HEK293 (cell line): ENCODE measurements around the gene PBX3.

ENCODE experiments used
- CTCF ChIA-PET: fragments of 350-600 bp; formaldehyde crosslinking; extraction: SDS; loops from one replicate; lab custom pipeline; 2021; ENCODE audit warnings: antibody characterized with exemption; lab: Yijun Ruan, JAX
- POLR2A ChIA-PET: fragments of 300-600 bp; formaldehyde crosslinking; extraction: SDS; loops from one replicate; lab custom pipeline; 2020; ENCODE audit warnings: antibody characterized with exemption, inconsistent platforms; lab: Yijun Ruan, JAX
- H3K27ac ChIP-seq: fragments of 200-500 bp; sonication (Bioruptor generic); 2 replicates; pipeline ENCODE4 v1.5.1; 2014; ENCODE audit warnings: low read depth, low read length, control low read depth, inconsistent platforms; ENCODE audit errors: extremely low read depth
- H3K36me3 ChIP-seq, 2 experiments: fragments of 200-500 bp in 1 of 2; sonication (Bioruptor generic) in 1 of 2; 1 replicate in 1 of 2; 2 replicates in 1 of 2; pipeline ENCODE4 v1.5.1; 2014 to 2017; ENCODE audit warnings: inconsistent platforms in 2 of 2, low read length in 2 of 2; ENCODE audit not compliant: control insufficient read depth in 2 of 2, insufficient read depth in 1 of 2
- H3K4me1 ChIP-seq: fragments of 200-500 bp; sonication (Bioruptor generic); 2 replicates; pipeline ENCODE4 v1.5.1; 2014; ENCODE audit warnings: mild to moderate bottlenecking, low read length, inconsistent platforms; ENCODE audit not compliant: control insufficient read depth, insufficient read depth
- H3K4me3 ChIP-seq: 2 replicates; pipeline ENCODE4 v1.5.1; 2011; ENCODE audit warnings: low read depth, mild to moderate bottlenecking, control low read depth, low read length, moderate library complexity
- H3K9me3 ChIP-seq: fragments of 200-500 bp; sonication (Bioruptor generic); 2 replicates; pipeline ENCODE4 v1.5.1; 2014; ENCODE audit warnings: low read depth, low read length, inconsistent platforms; ENCODE audit not compliant: control insufficient read depth, insufficient read depth
- ELK4 ChIP-seq: IDR thresholded peaks from 2 replicates; pipeline ENCODE4 v1.6.1; 2011; ENCODE audit warnings: mild to moderate bottlenecking, low read depth, low read length, borderline replicate concordance
- FEZF1 ChIP-seq: fragments of 450-650 bp; formaldehyde crosslinking; IDR thresholded peaks from 2 replicates; pipeline ENCODE4 v1.5.1; 2016; ENCODE audit warnings: missing biosample characterization, missing genetic modification characterization
- HOXD13 ChIP-seq: sonication (generic); formaldehyde crosslinking; IDR thresholded peaks from 2 replicates; pipeline ENCODE4 v1.8.0; 2022; ENCODE audit warnings: missing genetic modification reagents, borderline replicate concordance
- KLF8 ChIP-seq: fragments of 450-650 bp; formaldehyde crosslinking; IDR thresholded peaks from 2 replicates; pipeline ENCODE4 v1.5.1; 2016; ENCODE audit warnings: missing biosample characterization, missing genetic modification characterization
- RBAK ChIP-seq: fragments of 450-650 bp; formaldehyde crosslinking; IDR thresholded peaks from 2 replicates; pipeline ENCODE4 v1.5.1; 2016; ENCODE audit warnings: missing biosample characterization, missing genetic modification characterization
- SALL2 ChIP-seq: fragments of 450-650 bp; formaldehyde crosslinking; IDR thresholded peaks from 2 replicates; pipeline ENCODE4 v1.5.0; 2017; ENCODE audit warnings: missing biosample characterization, mild to moderate bottlenecking, missing genetic modification characterization, borderline replicate concordance
- YY2 ChIP-seq: fragments of 450-650 bp; formaldehyde crosslinking; IDR thresholded peaks from 2 replicates; pipeline ENCODE4 v1.5.1; 2016; ENCODE audit warnings: missing biosample characterization, missing genetic modification characterization
- ZBTB6 ChIP-seq: fragments of 450-650 bp; formaldehyde crosslinking; IDR thresholded peaks from 2 replicates; pipeline ENCODE4 v1.5.1; 2017; ENCODE audit warnings: missing biosample characterization, missing genetic modification characterization
- ZFP3 ChIP-seq: fragments of 450-650 bp; formaldehyde crosslinking; IDR thresholded peaks from 2 replicates; pipeline ENCODE4 v1.5.1; 2016; ENCODE audit warnings: low read depth, missing biosample characterization, missing genetic modification characterization
- ZNF132 ChIP-seq: fragments of 450-650 bp; formaldehyde crosslinking; IDR thresholded peaks from 2 replicates; pipeline ENCODE4 v1.5.1; 2017; ENCODE audit warnings: missing biosample characterization, missing genetic modification characterization, borderline replicate concordance
- ZNF157 ChIP-seq: fragments of 450-650 bp; formaldehyde crosslinking; IDR thresholded peaks from 2 replicates; pipeline ENCODE4 v1.5.1; 2016; ENCODE audit warnings: missing biosample characterization, missing genetic modification characterization
- ZNF169 ChIP-seq: fragments of 450-650 bp; formaldehyde crosslinking; IDR thresholded peaks from 2 replicates; pipeline ENCODE4 v1.5.1; 2016; ENCODE audit warnings: missing biosample characterization, missing genetic modification characterization
- ZNF24 ChIP-seq: fragments of 450-650 bp; formaldehyde crosslinking; IDR thresholded peaks from 2 replicates; pipeline ENCODE4 v1.5.1; 2016; ENCODE audit warnings: missing biosample characterization, missing genetic modification characterization
- ZNF350 ChIP-seq: fragments of 450-650 bp; formaldehyde crosslinking; IDR thresholded peaks from 2 replicates; pipeline ENCODE4 v1.5.0; 2017; ENCODE audit warnings: missing biosample characterization, mild to moderate bottlenecking, missing genetic modification characterization
- ZNF354C ChIP-seq: fragments of 450-650 bp; formaldehyde crosslinking; IDR thresholded peaks from 2 replicates; pipeline ENCODE4 v1.5.1; 2016; ENCODE audit warnings: missing biosample characterization, missing genetic modification characterization, low read depth, borderline replicate concordance
- ZNF362 ChIP-seq: fragments of 450-650 bp; formaldehyde crosslinking; IDR thresholded peaks from 2 replicates; pipeline ENCODE4 v1.5.1; 2016; ENCODE audit warnings: missing biosample characterization, missing genetic modification characterization
- ZNF423 ChIP-seq: fragments of 450-650 bp; formaldehyde crosslinking; IDR thresholded peaks from 2 replicates; pipeline ENCODE4 v1.5.1; 2016; ENCODE audit warnings: missing biosample characterization, missing genetic modification characterization
- ZNF510 ChIP-seq: fragments of 450-650 bp; formaldehyde crosslinking; IDR thresholded peaks from 2 replicates; pipeline ENCODE4 v1.5.1; 2018; ENCODE audit warnings: mild to moderate bottlenecking, missing genetic modification characterization, missing biosample characterization; ENCODE audit not compliant: insufficient replicate concordance
- ZNF560 ChIP-seq: fragments of 450-650 bp; formaldehyde crosslinking; IDR thresholded peaks from 2 replicates; pipeline ENCODE4 v1.5.1; 2017; ENCODE audit warnings: missing biosample characterization, missing genetic modification characterization, borderline replicate concordance
- ZNF580 ChIP-seq: fragments of 450-650 bp; formaldehyde crosslinking; IDR thresholded peaks from 2 replicates; pipeline ENCODE4 v1.5.1; 2016; ENCODE audit warnings: missing biosample characterization, missing genetic modification characterization
- ZNF658 ChIP-seq: fragments of 450-650 bp; formaldehyde crosslinking; IDR thresholded peaks from 2 replicates; pipeline ENCODE4; 2016; ENCODE audit warnings: missing biosample characterization, missing genetic modification characterization
- ZNF76 ChIP-seq: fragments of 450-650 bp; formaldehyde crosslinking; IDR thresholded peaks from 2 replicates; pipeline ENCODE4; 2016; ENCODE audit warnings: low read depth, missing biosample characterization, missing genetic modification characterization, borderline replicate concordance
- ZNF768 ChIP-seq: fragments of 450-650 bp; formaldehyde crosslinking; IDR thresholded peaks from 2 replicates; pipeline ENCODE4 v1.5.1; 2018; ENCODE audit warnings: missing biosample characterization, mild to moderate bottlenecking, missing genetic modification characterization
- ZNF791 ChIP-seq: fragments of 450-650 bp; formaldehyde crosslinking; IDR thresholded peaks from 2 replicates; pipeline ENCODE4 v1.5.1; 2016; ENCODE audit warnings: missing biosample characterization, missing genetic modification characterization

PBX3 gene

GRCh38 chr9:125948887-125949596, 201.9 kb downstream of the PBX3 start:
- TF ChIP-seq YY2 (tag by site-specific recombination) (no peak), SALL2 (tag by site-specific recombination) (no peak), ZNF24 (tag by site-specific recombination) (no peak), ZNF157 (no peak), ZFP3 (tag by site-specific recombination) (no peak), FEZF1 (tag by site-specific recombination) (no peak), KLF8 (no peak), ELK4 (no peak), ZNF580 (no peak), ZNF791 (tag by site-specific recombination) (no peak), ZNF350 (no peak), ZNF658 (tag by site-specific recombination) (no peak), ZNF362 (tag by site-specific recombination) (no peak), ZNF354C (tag by site-specific recombination) (no peak), RBAK (tag by site-specific recombination) (no peak), ZNF560 (tag by site-specific recombination) (no peak), ZNF768 (no peak), ZBTB6 (tag by site-specific recombination) (no peak)
- H3K36me3 ChIP-seq = peaks cover 0 to 4% of the 10 kb centered on the region in 2 experiments; a peak in 1 of 3 replicates
- H3K9me3 ChIP-seq = no peaks in the 10 kb centered on the region
- H3K27ac ChIP-seq = no peak overlapping the region
- POLR2A ChIA-PET = no interaction called here
- H3K4me1 ChIP-seq = no peaks in the 10 kb centered on the region
- no peak overlapping the region for H3K4me3 ChIP-seq
- CTCF ChIA-PET = interaction anchor here (1.1 kb wide), 1 partner anchor 11 kb away, joined by 3 read pairs; no protein-coding TSS in a partner anchor

GRCh38 chr9:125949703-125950460, 202.7 kb downstream of the PBX3 start:
- Histone ChIP-seq H3K27ac (no peak overlapping the region), H3K4me3 (no peak overlapping the region), H3K9me3 (no peaks in the 10 kb centered on the region), H3K36me3 (peaks cover 0 to 4% of the 10 kb centered on the region in 2 experiments; a peak in 1 of 3 replicates), H3K4me1 (no peaks in the 10 kb centered on the region)
- ChIA-PET POLR2A (no interaction called here), CTCF (interaction anchor here (1.1 kb wide), 1 partner anchor 10 kb away, joined by 3 read pairs; no protein-coding TSS in a partner anchor)
- no peak for TF ChIP-seq ZNF132 (tag by site-specific recombination)
- TF ChIP-seq HOXD13 (CRISPR knock-in tag) = no peak
- TF ChIP-seq ZNF169 = no peak
- no peak for TF ChIP-seq ZNF510
- no peak for TF ChIP-seq ZNF76
- no peak for TF ChIP-seq ZNF423 (tag by site-specific recombination)
